H1 (cell line): Measurements from ENCODE around the gene RASAL2. TPM values are rescaled to one million over a fixed set of nuclear protein-coding genes. Genes with fewer than 3 reads are reported as not detected.

ENCODE experiments used
- CTCF ChIA-PET: fragments of 300-600 bp; sonication (Branson Sonifier 250); formaldehyde crosslinking; loops from one replicate; lab custom pipeline; 2021; ENCODE audit not compliant: partially characterized antibody; lab: Charles Lee
- POLR2A ChIA-PET: fragments of 300-600 bp; sonication (Branson Sonifier 250); formaldehyde crosslinking; loops from one replicate; lab custom pipeline; 2021; ENCODE audit warnings: inconsistent platforms; ENCODE audit not compliant: partially characterized antibody; lab: Charles Lee
- DNase-seq, 2 experiments: peaks; one replicate each; pipeline versions ENCODE4 v3.0.0 to v3.0.0-alpha.2; 2010 to 2022; ENCODE audit warnings: low spot score in 2 of 2, low read depth in 1 of 2, mixed read lengths in 1 of 2
- FAIRE-seq: peaks from 2 replicates; lab custom pipeline; 2011; peaks lifted over from hg19 to GRCh38; lab: Jason Lieb, UNC
- H2AFZ ChIP-seq: 2 replicates; pipeline ENCODE4 v1.8.1; 2012; ENCODE audit warnings: low read length, inconsistent platforms
- H2AK5ac ChIP-seq: 2 replicates; pipeline ENCODE4 v1.6.1; 2013; ENCODE audit warnings: low read depth, low read length
- H2BK120ac ChIP-seq: replicated peaks from 2 replicates; pipeline ENCODE3; 2013; ENCODE audit warnings: low read depth, low read length, inconsistent platforms
- H2BK12ac ChIP-seq: 2 replicates; pipeline ENCODE4 v1.6.1; 2013; ENCODE audit warnings: low read depth, low read length
- H2BK15ac ChIP-seq: 2 replicates; pipeline ENCODE4 v1.6.1; 2013; ENCODE audit warnings: low read length
- H2BK20ac ChIP-seq: 2 replicates; pipeline ENCODE4 v1.6.1; 2013; ENCODE audit warnings: low read length
- H2BK5ac ChIP-seq: 2 replicates; pipeline ENCODE4 v1.6.1; 2013; ENCODE audit warnings: low read depth, low read length
- H3K14ac ChIP-seq: 2 replicates; pipeline ENCODE4 v1.6.1; 2013; ENCODE audit warnings: inconsistent platforms; ENCODE audit not compliant: insufficient read length
- H3K18ac ChIP-seq: 2 replicates; pipeline ENCODE4 v1.6.1; 2013; ENCODE audit warnings: low read length; ENCODE audit errors: extremely low read depth
- H3K23ac ChIP-seq: 2 replicates; pipeline ENCODE4 v1.6.1; 2013; ENCODE audit warnings: inconsistent platforms; ENCODE audit not compliant: insufficient read length
- H3K23me2 ChIP-seq: 2 replicates; pipeline ENCODE4 v1.6.1; 2013; ENCODE audit warnings: low read depth, low read length
- H3K27ac ChIP-seq: 2 replicates; pipeline ENCODE4 v1.6.1; 2011; ENCODE audit warnings: low read depth, low read length, inconsistent platforms
- H3K27me3 ChIP-seq, 4 experiments: replicated peaks in 1 of 4; 1 replicate in 1 of 4; 2 replicates in 3 of 4; pipeline versions ENCODE4 v1.6.1 to v1.8.1; 2011 to 2013; ENCODE audit warnings: low read length in 3 of 4, mild to moderate bottlenecking in 3 of 4, inconsistent platforms in 2 of 4, mixed read lengths in 2 of 4, moderate library complexity in 1 of 4; ENCODE audit not compliant: control insufficient read depth in 3 of 4, insufficient read depth in 3 of 4; ENCODE audit errors: extremely low read depth in 1 of 4
- H3K36me3 ChIP-seq, 4 experiments: 2 replicates each; pipeline versions ENCODE4 v1.6.1 to v1.8.1; 2011 to 2013; ENCODE audit warnings: mild to moderate bottlenecking in 4 of 4, low read length in 3 of 4, moderate library complexity in 2 of 4, control low read depth in 1 of 4, inconsistent platforms in 1 of 4; ENCODE audit not compliant: insufficient read depth in 4 of 4, control insufficient read depth in 2 of 4
- H3K4ac ChIP-seq: replicated peaks from 2 replicates; pipeline ENCODE3; 2013; ENCODE audit warnings: low read length, low read depth, mixed read lengths, inconsistent platforms; ENCODE audit not compliant: insufficient read length
- H3K4me1 ChIP-seq, 4 experiments: replicated peaks in 1 of 4; 1 replicate in 1 of 4; 2 replicates in 3 of 4; pipeline versions ENCODE4 v1.6.1 to v1.8.1; 2011 to 2013; ENCODE audit warnings: low read length in 3 of 4, inconsistent platforms in 2 of 4, mixed read lengths in 1 of 4; ENCODE audit not compliant: insufficient read depth in 4 of 4, control insufficient read depth in 3 of 4
- H3K4me2 ChIP-seq, 2 experiments: 2 replicates each; pipeline versions ENCODE4 v1.6.1 to v1.8.1; 2011 to 2013; ENCODE audit warnings: low read depth in 2 of 2, low read length in 2 of 2, control low read depth in 1 of 2, inconsistent platforms in 1 of 2, mild to moderate bottlenecking in 1 of 2; ENCODE audit not compliant: insufficient read depth in 1 of 2
- H3K4me3 ChIP-seq, 4 experiments: fragments of 200-600, 300-600 bp in 1 of 4; sonication (generic), shearing (Covaris generic), sonication (Bioruptor Twin) in 1 of 4; 2 replicates each; pipeline versions ENCODE4 v1.5.1 to v1.8.1; 2011 to 2016; ENCODE audit warnings: low read length in 4 of 4, low read depth in 3 of 4, control low read depth in 2 of 4, inconsistent platforms in 2 of 4, mild to moderate bottlenecking in 2 of 4, mixed read lengths in 1 of 4, moderate library complexity in 1 of 4; ENCODE audit not compliant: insufficient read depth in 2 of 4; ENCODE audit errors: extremely low read depth in 1 of 4
- H3K56ac ChIP-seq: replicated peaks from 2 replicates; pipeline ENCODE3; 2013; ENCODE audit warnings: low read depth, mild to moderate bottlenecking, mixed read lengths, low read length, inconsistent platforms; ENCODE audit not compliant: insufficient read length
- H3K79me1 ChIP-seq: 2 replicates; pipeline ENCODE4 v1.6.1; 2013; ENCODE audit warnings: low read depth, low read length, control low read depth
- H3K79me2 ChIP-seq, 2 experiments: 2 replicates each; pipeline versions ENCODE4 v1.6.1 to v1.8.1; 2012 to 2013; ENCODE audit warnings: low read length in 2 of 2, mild to moderate bottlenecking in 2 of 2, inconsistent platforms in 1 of 2; ENCODE audit not compliant: insufficient read depth in 2 of 2, control insufficient read depth in 1 of 2
- H3K9ac ChIP-seq, 4 experiments: replicated peaks in 1 of 4; 1 replicate in 1 of 4; 2 replicates in 3 of 4; pipeline versions ENCODE4 v1.6.1 to v1.8.1; 2011 to 2013; ENCODE audit warnings: low read depth in 3 of 4, low read length in 3 of 4, control low read depth in 2 of 4, mild to moderate bottlenecking in 2 of 4, moderate library complexity in 2 of 4, inconsistent platforms in 1 of 4; ENCODE audit errors: extremely low read depth in 1 of 4
- H3K9me3 ChIP-seq, 2 experiments: 2 replicates each; pipeline versions ENCODE4 v1.6.1 to v1.8.1; 2012 to 2013; ENCODE audit warnings: mild to moderate bottlenecking in 2 of 2, moderate library complexity in 2 of 2, control low read depth in 1 of 2, inconsistent platforms in 1 of 2, low read depth in 1 of 2, low read length in 1 of 2, mixed read lengths in 1 of 2; ENCODE audit not compliant: insufficient read depth in 2 of 2
- H4K20me1 ChIP-seq, 2 experiments: replicated peaks in 1 of 2; 2 replicates each; pipeline versions ENCODE3 to v1.8.1; 2011 to 2013; ENCODE audit warnings: inconsistent platforms in 2 of 2, low read length in 2 of 2, mild to moderate bottlenecking in 1 of 2; ENCODE audit not compliant: insufficient read depth in 2 of 2, control insufficient read depth in 1 of 2
- H4K5ac ChIP-seq: 2 replicates; pipeline ENCODE4 v1.6.1; 2013; ENCODE audit warnings: low read length, low read depth, mixed read lengths, inconsistent platforms; ENCODE audit not compliant: insufficient read length
- H4K8ac ChIP-seq: 2 replicates; pipeline ENCODE4 v1.8.0; 2013; ENCODE audit warnings: mild to moderate bottlenecking, moderate library complexity, low read length, inconsistent platforms; ENCODE audit not compliant: insufficient read depth; ENCODE audit errors: extremely low read depth
- H4K91ac ChIP-seq: replicated peaks from 2 replicates; pipeline ENCODE3; 2013; ENCODE audit warnings: low read length, mixed read lengths, inconsistent platforms; ENCODE audit not compliant: insufficient read length
- HDAC2 ChIP-seq, 2 experiments: fragments of 300-600 bp in 1 of 2; sonication (generic) in 1 of 2; IDR thresholded peaks; 2 replicates each; pipeline ENCODE4 v1.6.1; 2011 to 2012; ENCODE audit warnings: low read depth in 2 of 2, low read length in 2 of 2, mild to moderate bottlenecking in 2 of 2, moderate library complexity in 2 of 2, borderline replicate concordance in 1 of 2, inconsistent platforms in 1 of 2
- NANOG ChIP-seq: IDR thresholded peaks from 2 replicates; pipeline ENCODE4 v1.6.1; 2011; ENCODE audit warnings: low read length, low read depth, mild to moderate bottlenecking, inconsistent platforms; ENCODE audit not compliant: insufficient read depth, poor library complexity, severe bottlenecking
- PHF8 ChIP-seq: fragments of 200-600 bp; sonication (generic); conservative IDR thresholded peaks from 2 replicates; pipeline ENCODE4 v1.7.1; 2012; ENCODE audit warnings: low read depth, mild to moderate bottlenecking, inconsistent platforms, low read length, moderate library complexity
- POLR2AphosphoS5 ChIP-seq: IDR thresholded peaks from 2 replicates; pipeline ENCODE4 v1.6.1; 2011; ENCODE audit warnings: low read depth, low read length
- TBP ChIP-seq: IDR thresholded peaks from 2 replicates; pipeline ENCODE4 v1.6.1; 2011; ENCODE audit warnings: low read depth, low read length, improper control_type of control experiment
- WGBS, 2 experiments: shearing (Covaris generic) in 1 of 2; methylation state at CpG; one replicate each; pipeline versions ENCODE4 v1.1.6 to v1.1.7; 2013 to 2015; ENCODE audit warnings: low lambda C conversion rate in 2 of 2, mixed read lengths in 2 of 2, inconsistent platforms in 1 of 2, low coverage in 1 of 2, missing lambda C conversion rate in 1 of 2; ENCODE audit not compliant: insufficient replicate concordance in 2 of 2, insufficient coverage in 1 of 2, insufficient read length in 1 of 2; ENCODE audit errors: extremely low coverage in 1 of 2, missing lambda C conversion rate in 1 of 2; 5-methylcytosine and 5-hydroxymethylcytosine counted together
- polyA plus RNA-seq, 7 experiments: library from polyadenylated mRNA; depleted of rRNA in 3 of 7; stranded (reverse) in 5 of 7; unstranded in 2 of 7; fragments of >200 nt in 5 of 7; fragments of 200-250 nt in 2 of 7; gene quantifications; 1 replicate in 5 of 7; 2 replicates in 1 of 7; 4 replicates in 1 of 7; pipeline versions ENCODE4 v1.2.1 to v1.2.3, GENCODE V29; 2011 to 2013; ENCODE audit warnings: missing spikeins in 2 of 7, mixed read lengths in 2 of 7
- total RNA-seq: library from RNA; stranded (reverse); fragmentation: NEBNext Ultra II Directional; extraction: Animal tissue kit (Norgen Biotek cat#: 25700); gene quantifications from 2 replicates; pipeline ENCODE4 v1.2.1, GENCODE V29; 2021

Gene RASAL2
- total and polyA plus RNA-seq, 2 of the 8 experiments (the other 6 are each of a cell fraction or from before 2014, with no cell fraction given), result 15.9 to 32.5 TPM

GRCh38 chr1:178101266-178101630 is 7.3 kb downstream of the RASAL2 start:
- Histone ChIP-seq H4K8ac (no peak overlapping the region), H3K4me3 (no peak overlapping the region), H2BK5ac (no peak overlapping the region), H2AFZ (no peak overlapping the region), H2AK5ac (no peak overlapping the region), H2BK12ac (no peak overlapping the region), H3K27ac (no peak overlapping the region), H3K9me3 (no peaks in the 10 kb centered on the region), H3K23me2 (no peaks in the 10 kb centered on the region), H4K5ac (no peak overlapping the region), H3K79me1 (0 out of 2 replicates have a peak, but pooled peaks cover 1% of the 10 kb centered on the region), H2BK120ac (no peak overlapping the region), H3K4me1 (peaks cover 0 to 3% (median 1%) of the 10 kb centered on the region in 4 experiments; a peak in 3 of 7 replicates), H3K23ac (no peak overlapping the region), H3K4me2 (no peak overlapping the region), H3K36me3 (no peaks in the 10 kb centered on the region), H3K4ac (no peak overlapping the region), H3K18ac (no peak overlapping the region), H4K91ac (no peak overlapping the region), H3K14ac (no peak overlapping the region), H2BK20ac (no peak overlapping the region), H3K79me2 (peaks cover 0 to 98% of the 10 kb centered on the region in 2 experiments; a peak in 3 of 4 replicates), H3K27me3 (no peaks in the 10 kb centered on the region), H3K9ac (no peak overlapping the region), H2BK15ac (no peak overlapping the region), H4K20me1 (no peaks in the 10 kb centered on the region), H3K56ac (no peak overlapping the region)
- 91% methylated on average over 2 of the region's 2 CpGs; no CpG with 5 or more reads in 1 of the 2 experiments for WGBS, 2 experiments
- CTCF ChIA-PET, result interaction anchor here (1.3 kb wide), 1 partner anchor 8 kb away, joined by 4 read pairs; the partner anchor contains the start of gene RASAL2
- no peak for FAIRE-seq
- TF ChIP-seq TBP (no peak), NANOG (no peak), PHF8 (no peak), POLR2AphosphoS5 (no peak), HDAC2 (IDR thresholded peaks at IDR 0.05; ENCODE audit: borderline replicate concordance in 1 of 2, low read depth in 2 of 2, low read length in 2 of 2) (no peak)
- POLR2A ChIA-PET, result interaction anchor here (1.8 kb wide), 1 partner anchor 9 kb away, joined by 4 read pairs; no protein-coding TSS in a partner anchor
- DNase-seq, result no peak
